MCF 10A (cell line): ENCODE data around the gene ATG2B. TPM values are rescaled to one million over a fixed set of nuclear protein-coding genes. Genes with fewer than 3 reads are reported as not detected.

Experiments
- BruUV-seq: library from RNA; stranded (reverse); fragments of 400-500 nt; replicated peaks from 2 replicates; lab custom pipeline; 2021; lab: Mats Ljungman, UMichigan
- CTCF ChIA-PET: fragments of 300-600 bp; sonication (Branson Sonifier 250); formaldehyde crosslinking; extraction: SDS; loops from one replicate; lab custom pipeline; 2021; ENCODE audit warnings: antibody characterized with exemption, inconsistent platforms; lab: Yijun Ruan, JAX
- POLR2A ChIA-PET: fragments of 300-600, 350-650 bp; sonication (Branson Sonifier 250); formaldehyde crosslinking; extraction: SDS; loops from one replicate; lab custom pipeline; 2020; ENCODE audit warnings: antibody characterized with exemption, inconsistent platforms; lab: Yijun Ruan, JAX
- DNase-seq: peaks from one replicate; pipeline ENCODE4 v3.0.0-alpha.2; 2018; ENCODE audit not compliant: unreplicated experiment
- H3K27ac Mint-ChIP-seq: one replicate; pipeline ENCODE4 v1.8.0; 2022; ENCODE audit warnings: mild to moderate bottlenecking, low read depth, mixed read lengths; ENCODE audit not compliant: unreplicated experiment
- H3K27me3 Mint-ChIP-seq: one replicate; pipeline ENCODE4 v1.8.0; 2022; ENCODE audit warnings: mixed read lengths; ENCODE audit not compliant: insufficient read depth, unreplicated experiment
- H3K36me3 Mint-ChIP-seq: one replicate; pipeline ENCODE4 v1.8.0; 2022; ENCODE audit warnings: mild to moderate bottlenecking, moderate library complexity, mixed read lengths; ENCODE audit not compliant: insufficient read depth, unreplicated experiment
- H3K4me1 Mint-ChIP-seq: one replicate; pipeline ENCODE4 v1.8.0; 2022; ENCODE audit warnings: mixed read lengths; ENCODE audit not compliant: insufficient read depth, unreplicated experiment
- H3K4me3 Mint-ChIP-seq: one replicate; pipeline ENCODE4 v1.8.0; 2022; ENCODE audit warnings: mild to moderate bottlenecking, moderate library complexity, mixed read lengths; ENCODE audit not compliant: unreplicated experiment
- H3K9me3 Mint-ChIP-seq: one replicate; pipeline ENCODE4 v1.8.0; 2022; ENCODE audit warnings: mixed read lengths; ENCODE audit not compliant: unreplicated experiment
- intact Hi-C: fragments of 100-400 bp; cut with micrococcal nuclease; formaldehyde crosslinking; loops from 2 replicates; pipeline ENCODE4 v1.14.1; 2022
- total RNA-seq: library from RNA; stranded (reverse); gene quantifications from 2 replicates; pipeline ENCODE4 v1.2.3, GENCODE V29; 2022
- TF ChIP-seq, protein P1 (sequence below): fragments of 200-600 bp; IDR thresholded peaks from one replicate; pipeline ENCODE4 v1.8.0; 2022; ENCODE audit warnings: antibody characterized with exemption, mild to moderate bottlenecking; ENCODE audit not compliant: unreplicated experiment

ATG2B gene
- total RNA-seq, 1 experiment from 2014 or later = 20.5 TPM

DNA sequence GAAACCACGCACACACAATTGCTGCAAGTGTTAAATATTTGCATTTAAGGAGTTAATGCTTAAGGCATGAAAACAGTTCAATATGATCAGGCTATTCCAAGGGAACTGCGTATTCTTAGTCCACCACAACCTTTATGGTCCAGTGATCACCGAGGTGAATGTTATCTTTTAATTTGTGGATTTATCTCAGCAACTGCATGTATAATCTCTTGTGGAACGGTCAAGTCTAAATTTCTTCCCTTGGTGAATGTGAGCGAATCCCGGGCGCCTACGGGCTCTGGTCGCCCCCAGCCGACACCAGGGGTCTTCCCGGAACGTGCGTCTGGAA, 27.8 kb upstream of the ATG2B start:
- CTCF ChIA-PET = interaction anchor here (0.6 to 1.3 kb wide), 3 partner anchors 11 to 758 kb away, joined by 3 to 4 read pairs (median 3); no protein-coding TSS in a partner anchor
- DNase-seq = no peak
- Mint-ChIP-seq H3K27me3 (no peaks in the 10 kb centered on the region), H3K36me3 (peaks cover 7% of the 10 kb centered on the region), H3K4me3 (peak overlapping the region; percentile 85), H3K27ac (no peak overlapping the region), H3K9me3 (no peaks in the 10 kb centered on the region), H3K4me1 (no peaks in the 10 kb centered on the region)
- TF ChIP-seq, protein P1, sequence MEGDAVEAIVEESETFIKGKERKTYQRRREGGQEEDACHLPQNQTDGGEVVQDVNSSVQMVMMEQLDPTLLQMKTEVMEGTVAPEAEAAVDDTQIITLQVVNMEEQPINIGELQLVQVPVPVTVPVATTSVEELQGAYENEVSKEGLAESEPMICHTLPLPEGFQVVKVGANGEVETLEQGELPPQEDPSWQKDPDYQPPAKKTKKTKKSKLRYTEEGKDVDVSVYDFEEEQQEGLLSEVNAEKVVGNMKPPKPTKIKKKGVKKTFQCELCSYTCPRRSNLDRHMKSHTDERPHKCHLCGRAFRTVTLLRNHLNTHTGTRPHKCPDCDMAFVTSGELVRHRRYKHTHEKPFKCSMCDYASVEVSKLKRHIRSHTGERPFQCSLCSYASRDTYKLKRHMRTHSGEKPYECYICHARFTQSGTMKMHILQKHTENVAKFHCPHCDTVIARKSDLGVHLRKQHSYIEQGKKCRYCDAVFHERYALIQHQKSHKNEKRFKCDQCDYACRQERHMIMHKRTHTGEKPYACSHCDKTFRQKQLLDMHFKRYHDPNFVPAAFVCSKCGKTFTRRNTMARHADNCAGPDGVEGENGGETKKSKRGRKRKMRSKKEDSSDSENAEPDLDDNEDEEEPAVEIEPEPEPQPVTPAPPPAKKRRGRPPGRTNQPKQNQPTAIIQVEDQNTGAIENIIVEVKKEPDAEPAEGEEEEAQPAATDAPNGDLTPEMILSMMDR = no peak
- intact Hi-C loops = no loop called here
- no TSS peak for BruUV-seq
- POLR2A ChIA-PET = interaction anchor here (0.5 to 2.0 kb wide), 7 partner anchors 10 to 1730 kb away, joined by 3 to 9 read pairs (median 4); partner anchors contain the start of gene ATG2B

DNA sequence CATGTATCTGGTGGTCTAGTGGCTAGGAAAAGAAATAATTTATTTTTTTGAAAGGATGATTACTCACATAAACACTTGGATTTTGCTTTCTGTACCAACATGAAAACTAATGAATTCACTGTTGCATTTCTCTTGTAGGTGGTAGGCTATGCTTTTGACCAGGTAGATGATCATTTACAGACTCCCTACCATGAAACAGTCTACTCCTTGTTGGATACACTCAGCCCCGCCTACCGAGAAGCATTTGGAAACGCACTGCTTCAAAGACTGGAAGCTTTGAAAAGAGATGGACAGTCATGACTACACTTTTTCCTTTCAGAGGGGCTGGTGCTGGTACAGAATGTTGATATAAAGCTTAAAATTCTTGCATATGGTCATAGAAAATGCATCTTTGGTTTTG, 22.2 kb upstream of the ATG2B start:
- no peak overlapping the region for H3K4me3 Mint-ChIP-seq

DNA sequence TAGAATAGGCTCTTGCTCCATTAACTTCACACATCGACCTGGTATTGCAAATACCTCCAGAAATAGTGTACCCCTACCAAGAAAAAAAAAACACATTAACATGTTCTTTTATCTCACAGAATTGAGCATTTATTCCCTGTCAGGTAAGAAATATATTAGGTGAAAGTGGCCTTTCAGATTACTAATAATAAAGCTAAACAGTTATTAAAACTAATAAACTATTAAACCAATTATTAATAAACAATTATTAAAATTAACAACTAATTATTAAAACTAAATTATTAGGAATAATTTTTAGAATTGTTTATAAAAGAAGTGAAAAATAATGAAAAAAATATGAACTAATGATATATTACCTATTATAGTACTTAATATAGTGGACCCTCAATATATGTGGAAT, 21.6 kb upstream of the ATG2B start:
- CTCF ChIA-PET = interaction anchor here (0.7 to 1.0 kb wide), 2 partner anchors 14 to 392 kb away, joined by 3 read pairs; no protein-coding TSS in a partner anchor
- Mint-ChIP-seq H3K4me1 (no peaks in the 10 kb centered on the region), H3K27me3 (no peaks in the 10 kb centered on the region), H3K4me3 (no peak overlapping the region), H3K36me3 (peaks cover 19% of the 10 kb centered on the region), H3K27ac (no peak overlapping the region), H3K9me3 (no peaks in the 10 kb centered on the region)
- POLR2A ChIA-PET = interaction anchor here (0.6 to 0.7 kb wide), 6 partner anchors 18 to 189 kb away, joined by 3 read pairs; no protein-coding TSS in a partner anchor
- BruUV-seq = no TSS peak
- TF ChIP-seq, protein P1 = no peak
- intact Hi-C loops = no loop called here
- no peak for DNase-seq

More for the DNA sequence above, 22.2 kb upstream of the ATG2B start:
- Mint-ChIP-seq H3K27ac (no peak overlapping the region), H3K9me3 (no peaks in the 10 kb centered on the region), H3K27me3 (no peaks in the 10 kb centered on the region), H3K36me3 (peaks cover 19% of the 10 kb centered on the region), H3K4me1 (no peaks in the 10 kb centered on the region)
- BruUV-seq = no TSS peak
- no peak for DNase-seq
- POLR2A ChIA-PET = interaction anchor here (0.7 kb wide), 2 partner anchors 36 to 190 kb away, joined by 3 read pairs; no protein-coding TSS in a partner anchor
- CTCF ChIA-PET = interaction anchor here (0.7 kb wide), 1 partner anchor 392 kb away, joined by 3 read pairs; no protein-coding TSS in a partner anchor
- intact Hi-C loops = no loop called here
- TF ChIP-seq, protein P1 = no peak

DNA sequence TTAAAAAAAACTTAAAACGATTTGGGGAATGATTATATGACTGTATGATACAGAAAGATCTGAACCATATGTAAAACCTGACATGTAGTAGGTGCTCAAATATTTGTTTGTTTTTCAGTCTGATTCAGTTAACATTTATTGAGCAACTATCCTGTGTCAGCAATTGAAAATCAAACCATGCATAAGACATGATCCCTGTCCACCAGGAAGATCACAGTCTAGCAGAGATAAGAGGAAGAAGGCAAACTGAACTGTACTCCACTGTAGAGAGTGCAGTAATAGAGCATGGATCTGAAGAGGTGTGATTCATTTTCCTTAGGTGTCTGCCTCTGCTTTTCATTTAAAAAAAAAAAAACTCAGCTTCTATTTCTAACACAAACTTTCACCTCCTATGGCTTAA, 20.9 kb upstream of the ATG2B start:
- no peak for DNase-seq
- TF ChIP-seq, protein P1 = no peak
- Mint-ChIP-seq H3K27ac (no peak overlapping the region), H3K36me3 (peaks cover 19% of the 10 kb centered on the region), H3K4me1 (no peaks in the 10 kb centered on the region), H3K9me3 (no peaks in the 10 kb centered on the region), H3K27me3 (no peaks in the 10 kb centered on the region), H3K4me3 (no peak overlapping the region)
- intact Hi-C loops = no loop called here
- CTCF ChIA-PET = interaction anchor here (1.0 kb wide), 1 partner anchor 14 kb away, joined by 3 read pairs; no protein-coding TSS in a partner anchor
- POLR2A ChIA-PET = no interaction called here
- BruUV-seq = no TSS peak
